ENCODE results near the gene CREG2. TPM values are rescaled to one million over a fixed set of nuclear protein-coding genes. Genes with fewer than 3 reads are reported as not detected.

Gene CREG2
- total RNA-seq, 1 donor from 2014 or later = not detected

GRCh38 chr2:101426822-101427221, 39.5 kb upstream of the CREG2 start:
- no peaks in the 10 kb centered on the region for H3K9me3 ChIP-seq
- H3K36me3 ChIP-seq = no peaks in the 10 kb centered on the region
- no peak overlapping the region for H3K4me3 ChIP-seq
- H3K27ac ChIP-seq = no peak overlapping the region
- intact Hi-C loops (cut with DNase I) = no loop called here
- DNase-seq (no peak), ATAC-seq (no peak)
- TF ChIP-seq CTCF (IDR thresholded peaks at IDR 0.05) = no peak
- H3K27me3 ChIP-seq = no peaks in the 10 kb centered on the region
- no peaks in the 10 kb centered on the region for H3K4me1 ChIP-seq

- no peak overlapping the region for H3K27ac ChIP-seq
- H3K4me1 ChIP-seq = no peaks in the 10 kb centered on the region
- no peaks in the 10 kb centered on the region for H3K27me3 ChIP-seq
- no peak for ATAC-seq
- DNase-seq = no peak
- intact Hi-C loops (cut with DNase I) = no loop called here
- H3K4me3 ChIP-seq = no peak overlapping the region
- H3K9me3 ChIP-seq = no peaks in the 10 kb centered on the region
- no peaks in the 10 kb centered on the region for H3K36me3 ChIP-seq
- no peak for TF ChIP-seq CTCF (IDR thresholded peaks at IDR 0.05)
Measured at GRCh38 chr2:101420623-101421022, 33.3 kb upstream of the CREG2 start.

- intact Hi-C loops (cut with DNase I) = no loop called here
- ATAC-seq (peak; percentile 84), DNase-seq (no peak)
- no peak overlapping the region for H3K27ac ChIP-seq
- no peaks in the 10 kb centered on the region for H3K4me1 ChIP-seq
- no peaks in the 10 kb centered on the region for H3K36me3 ChIP-seq
- no peak overlapping the region for H3K4me3 ChIP-seq
- peak; percentile 80 for TF ChIP-seq CTCF (IDR thresholded peaks at IDR 0.05)
- no peaks in the 10 kb centered on the region for H3K27me3 ChIP-seq
- H3K9me3 ChIP-seq = no peaks in the 10 kb centered on the region
Measured at GRCh38 chr2:101419096-101419663, 31.9 kb upstream of the CREG2 start.

- no peaks in the 10 kb centered on the region for H3K36me3 ChIP-seq
- no peak overlapping the region for H3K27ac ChIP-seq
- no peak for TF ChIP-seq CTCF (IDR thresholded peaks at IDR 0.05)
- no peak overlapping the region for H3K4me3 ChIP-seq
- H3K4me1 ChIP-seq = no peaks in the 10 kb centered on the region
- H3K9me3 ChIP-seq = no peaks in the 10 kb centered on the region
- intact Hi-C loops (cut with DNase I) = no loop called here
- DNase-seq = no peak
- no peaks in the 10 kb centered on the region for H3K27me3 ChIP-seq
- no peak for ATAC-seq
Measured at GRCh38 chr2:101418460-101419095, 31.3 kb upstream of the CREG2 start.

GRCh38 chr2:101416609-101417008, 29.3 kb upstream of the CREG2 start:
- intact Hi-C loops (cut with DNase I) = no loop called here
- H3K4me3 ChIP-seq = no peak overlapping the region
- H3K27ac ChIP-seq = no peak overlapping the region

More at GRCh38 chr2:101416609-101417008, 29.3 kb upstream of the CREG2 start:
- DNase-seq (no peak), ATAC-seq (no peak)
- TF ChIP-seq CTCF (IDR thresholded peaks at IDR 0.05) = no peak
- Histone ChIP-seq H3K4me1 (no peaks in the 10 kb centered on the region), H3K36me3 (no peaks in the 10 kb centered on the region), H3K27me3 (no peaks in the 10 kb centered on the region), H3K9me3 (no peaks in the 10 kb centered on the region)

Data from upper lobe of right lung (tissue), 1 donor.